DOHH2 (cell line): ENCODE measurements around the gene LYRM2.

Experiments
- H3F3A ChIP-seq: fragments of 200-600 bp; sonication (generic), shearing (Covaris generic); 2 replicates; pipeline ENCODE4 v1.6.0; 2016; ENCODE audit warnings: antibody characterized with exemption, mild to moderate bottlenecking; ENCODE audit not compliant: control insufficient read depth, insufficient read depth
- H3K27ac ChIP-seq: fragments of 200-600 bp; sonication (generic); 2 replicates; pipeline ENCODE4 v1.5.1; 2014; ENCODE audit warnings: low read depth, mild to moderate bottlenecking, low read length, moderate library complexity
- H3K27me3 ChIP-seq: fragments of 200-600 bp; sonication (generic); 2 replicates; pipeline ENCODE4 v1.6.1; 2014; ENCODE audit warnings: mild to moderate bottlenecking, low read length, mixed read lengths; ENCODE audit not compliant: control insufficient read depth
- H3K36me3 ChIP-seq: fragments of 200-600 bp; sonication (generic); 2 replicates; pipeline ENCODE4 v1.6.1; 2014; ENCODE audit warnings: mild to moderate bottlenecking, low read length, moderate library complexity, mixed read lengths; ENCODE audit not compliant: control insufficient read depth
- H3K4me1 ChIP-seq: fragments of 200-600 bp; sonication (generic); 2 replicates; pipeline ENCODE4 v1.6.1; 2014; ENCODE audit warnings: mild to moderate bottlenecking, low read length, mixed read lengths; ENCODE audit not compliant: control insufficient read depth
- H3K4me2 ChIP-seq: fragments of 200-600 bp; sonication (generic); 2 replicates; pipeline ENCODE4 v1.6.0; 2014; ENCODE audit warnings: mild to moderate bottlenecking, low read length, moderate library complexity
- H3K4me3 ChIP-seq: fragments of 200-600 bp; sonication (generic); 2 replicates; pipeline ENCODE4 v1.5.1; 2014; ENCODE audit warnings: mild to moderate bottlenecking, low read length, mixed read lengths
- H3K79me2 ChIP-seq: fragments of 200-600 bp; sonication (generic); 2 replicates; pipeline ENCODE4 v1.6.1; 2014; ENCODE audit warnings: mild to moderate bottlenecking, low read length, mixed read lengths; ENCODE audit not compliant: control insufficient read depth
- H3K9me2 ChIP-seq: fragments of 200-600 bp; sonication (generic); replicated peaks from 2 replicates; pipeline ENCODE4 v1.6.1; 2014; ENCODE audit warnings: mild to moderate bottlenecking, low read length, mixed read lengths; ENCODE audit not compliant: control insufficient read depth
- H3K9me3 ChIP-seq: fragments of 200-600 bp; sonication (generic); 2 replicates; pipeline ENCODE4 v1.6.1; 2014; ENCODE audit warnings: antibody characterized with exemption, low read length, mixed read lengths; ENCODE audit not compliant: control insufficient read depth, insufficient read depth
- H4K20me1 ChIP-seq: fragments of 200-600 bp; sonication (generic); 2 replicates; pipeline ENCODE4 v1.6.0; 2014; ENCODE audit warnings: low read depth, mild to moderate bottlenecking, antibody characterized with exemption, low read length, moderate library complexity; ENCODE audit not compliant: control insufficient read depth, insufficient read depth
- EZH2phosphoT487 ChIP-seq: fragments of 200-600 bp; sonication (generic); IDR thresholded peaks from 2 replicates; pipeline ENCODE4 v1.6.1; 2017; ENCODE audit warnings: borderline replicate concordance, mild to moderate bottlenecking, antibody characterized with exemption, low read length, moderate library complexity, mixed read lengths
- TF ChIP-seq, protein P1 (sequence below): fragments of 200-600 bp; sonication (generic); IDR thresholded peaks from one replicate; pipeline ENCODE4 v1.5.1; 2014; ENCODE audit warnings: antibody characterized with exemption, mild to moderate bottlenecking, low read depth, low read length; ENCODE audit not compliant: poor library complexity, severe bottlenecking

Gene LYRM2

DNA sequence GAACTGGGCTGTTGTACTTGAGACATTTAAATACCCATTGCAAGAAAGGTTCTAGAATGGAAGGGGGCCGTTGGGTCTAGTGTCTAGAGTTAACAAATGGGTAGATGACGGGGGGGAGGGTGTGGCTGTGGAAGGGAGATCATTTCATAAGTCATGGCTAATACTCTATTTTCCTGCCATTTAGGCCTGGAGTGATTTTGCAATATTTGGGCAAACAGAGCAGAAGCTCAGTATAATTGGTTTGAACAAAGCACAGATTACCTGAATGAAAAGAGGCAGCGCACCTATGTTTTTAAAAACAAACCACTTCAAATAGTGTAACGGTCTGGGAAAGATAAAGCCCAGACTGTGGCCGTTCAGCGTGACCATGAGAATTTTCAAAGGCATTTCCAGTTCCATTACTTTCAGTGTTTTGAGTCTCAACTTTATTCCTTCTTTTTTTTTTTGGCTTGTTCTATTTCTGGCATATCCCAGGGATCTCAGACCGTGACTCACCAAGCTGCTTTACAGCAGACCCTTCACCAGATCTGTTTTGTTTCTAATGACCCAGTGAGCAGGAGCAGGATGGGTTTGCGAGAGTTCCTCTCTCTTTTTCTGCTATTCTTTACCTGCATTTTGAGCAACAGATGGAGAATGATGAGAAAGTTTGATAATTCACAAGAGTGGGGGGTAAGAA lies 73.7 kb downstream of the LYRM2 start:
- H3K9me2 ChIP-seq: no peaks in the 10 kb centered on the region
- no peak for TF ChIP-seq EZH2phosphoT487
- TF ChIP-seq, protein P1, sequence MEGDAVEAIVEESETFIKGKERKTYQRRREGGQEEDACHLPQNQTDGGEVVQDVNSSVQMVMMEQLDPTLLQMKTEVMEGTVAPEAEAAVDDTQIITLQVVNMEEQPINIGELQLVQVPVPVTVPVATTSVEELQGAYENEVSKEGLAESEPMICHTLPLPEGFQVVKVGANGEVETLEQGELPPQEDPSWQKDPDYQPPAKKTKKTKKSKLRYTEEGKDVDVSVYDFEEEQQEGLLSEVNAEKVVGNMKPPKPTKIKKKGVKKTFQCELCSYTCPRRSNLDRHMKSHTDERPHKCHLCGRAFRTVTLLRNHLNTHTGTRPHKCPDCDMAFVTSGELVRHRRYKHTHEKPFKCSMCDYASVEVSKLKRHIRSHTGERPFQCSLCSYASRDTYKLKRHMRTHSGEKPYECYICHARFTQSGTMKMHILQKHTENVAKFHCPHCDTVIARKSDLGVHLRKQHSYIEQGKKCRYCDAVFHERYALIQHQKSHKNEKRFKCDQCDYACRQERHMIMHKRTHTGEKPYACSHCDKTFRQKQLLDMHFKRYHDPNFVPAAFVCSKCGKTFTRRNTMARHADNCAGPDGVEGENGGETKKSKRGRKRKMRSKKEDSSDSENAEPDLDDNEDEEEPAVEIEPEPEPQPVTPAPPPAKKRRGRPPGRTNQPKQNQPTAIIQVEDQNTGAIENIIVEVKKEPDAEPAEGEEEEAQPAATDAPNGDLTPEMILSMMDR: no peak
- no peak overlapping the region for H3K4me3 ChIP-seq
- no peaks in the 10 kb centered on the region for H3K36me3 ChIP-seq
- H3K4me1 ChIP-seq: no peaks in the 10 kb centered on the region
- no peaks in the 10 kb centered on the region for H3K9me3 ChIP-seq
- H4K20me1 ChIP-seq: no peaks in the 10 kb centered on the region
- H3F3A ChIP-seq: no peaks in the 10 kb centered on the region
- H3K27me3 ChIP-seq: peaks cover 32% of the 10 kb centered on the region; the same call in 1 of the 2 replicates
- no peak overlapping the region for H3K27ac ChIP-seq
- no peak overlapping the region for H3K4me2 ChIP-seq
- H3K79me2 ChIP-seq: no peaks in the 10 kb centered on the region

DNA sequence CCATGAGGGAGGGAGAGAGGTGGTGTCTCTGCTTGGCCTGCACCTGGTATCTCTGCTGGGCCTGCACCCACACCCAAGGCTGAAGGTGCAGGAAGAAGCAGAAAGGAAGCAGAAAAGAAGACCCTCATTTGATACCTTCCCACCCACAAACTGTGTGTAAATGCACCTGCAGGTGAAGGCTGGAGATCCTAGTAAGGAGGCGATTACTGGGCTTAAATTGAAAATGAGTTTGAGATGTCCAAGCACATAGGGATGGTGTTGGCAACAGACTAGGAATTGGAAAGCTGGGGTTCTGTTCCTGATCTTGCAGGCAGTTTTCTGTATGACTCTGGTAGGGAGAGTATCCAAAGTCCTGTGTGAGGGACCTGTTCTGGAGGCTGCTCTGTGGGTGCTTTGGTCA lies 74.7 kb downstream of the LYRM2 start:
- H3K4me2 ChIP-seq: no peak overlapping the region
- no peaks in the 10 kb centered on the region for H3K9me2 ChIP-seq
- H3K27ac ChIP-seq: no peak overlapping the region
- H3K36me3 ChIP-seq: no peaks in the 10 kb centered on the region
- TF ChIP-seq EZH2phosphoT487: no peak
- TF ChIP-seq, protein P1: no peak
- H3K27me3 ChIP-seq: peaks cover 32% of the 10 kb centered on the region
- no peak overlapping the region for H3K4me3 ChIP-seq
- no peaks in the 10 kb centered on the region for H3K4me1 ChIP-seq
- no peaks in the 10 kb centered on the region for H4K20me1 ChIP-seq
- no peaks in the 10 kb centered on the region for H3F3A ChIP-seq
- no peaks in the 10 kb centered on the region for H3K9me3 ChIP-seq
- no peaks in the 10 kb centered on the region for H3K79me2 ChIP-seq

DNA sequence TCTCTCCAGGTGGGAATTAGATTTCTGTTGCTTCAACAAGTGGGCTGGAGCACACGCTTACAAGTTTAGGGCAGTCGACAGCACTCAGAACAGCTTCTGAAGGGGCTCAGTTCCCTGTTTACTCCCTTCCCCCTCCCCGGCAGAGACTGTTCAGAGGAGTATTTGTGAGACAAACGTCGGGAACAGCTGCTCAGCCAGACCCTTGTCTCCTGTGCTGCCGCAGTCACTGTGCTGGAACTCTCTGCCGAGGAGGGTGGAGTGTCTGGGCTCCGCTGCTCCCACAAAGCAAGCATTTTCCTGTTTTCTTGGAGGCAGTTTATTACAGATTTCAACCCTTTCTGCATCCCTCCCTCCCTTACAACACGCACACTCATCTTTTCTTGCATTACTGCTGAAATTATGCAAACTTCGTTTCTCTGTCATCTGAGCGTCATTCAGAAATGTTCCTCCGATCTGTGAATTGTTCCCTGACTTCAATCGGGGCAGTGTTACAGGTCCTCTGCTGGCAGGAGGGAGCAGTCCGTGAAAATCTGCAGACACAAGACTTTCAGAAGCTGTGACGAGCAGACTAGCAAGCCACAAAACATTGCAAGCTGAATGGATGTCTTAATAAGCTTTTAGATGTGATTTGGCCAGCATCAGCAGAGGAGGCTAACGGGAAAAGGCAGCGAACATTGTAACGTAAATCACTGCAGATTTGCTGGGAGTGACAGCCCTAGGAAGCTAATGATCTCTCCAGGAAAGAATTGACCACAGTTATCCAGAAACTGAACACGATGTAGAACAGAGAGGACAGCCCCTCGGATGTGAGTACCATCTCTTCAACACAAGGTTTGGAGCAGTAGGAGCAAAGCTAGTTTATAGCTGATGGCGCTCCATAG lies 76.2 kb downstream of the LYRM2 start:
- Histone ChIP-seq H3K79me2 (no peaks in the 10 kb centered on the region), H3K27ac (no peak overlapping the region), H3K4me2 (no peak overlapping the region), H3F3A (no peaks in the 10 kb centered on the region), H3K9me2 (no peaks in the 10 kb centered on the region), H4K20me1 (no peaks in the 10 kb centered on the region), H3K36me3 (no peaks in the 10 kb centered on the region), H3K4me3 (no peak overlapping the region), H3K27me3 (peaks cover 34% of the 10 kb centered on the region), H3K4me1 (no peaks in the 10 kb centered on the region), H3K9me3 (no peaks in the 10 kb centered on the region; the same call in 1 of the 2 replicates)
- no peak for TF ChIP-seq EZH2phosphoT487
- TF ChIP-seq, protein P1: no peak
